ENCODE results near the gene CASTOR2.
"Not testable (repeated sequence)": the region's sequence is repeated elsewhere in the genome, so short reads cannot be mapped to it uniquely, and the experiment has no call there.

CASTOR2 gene

DNA sequence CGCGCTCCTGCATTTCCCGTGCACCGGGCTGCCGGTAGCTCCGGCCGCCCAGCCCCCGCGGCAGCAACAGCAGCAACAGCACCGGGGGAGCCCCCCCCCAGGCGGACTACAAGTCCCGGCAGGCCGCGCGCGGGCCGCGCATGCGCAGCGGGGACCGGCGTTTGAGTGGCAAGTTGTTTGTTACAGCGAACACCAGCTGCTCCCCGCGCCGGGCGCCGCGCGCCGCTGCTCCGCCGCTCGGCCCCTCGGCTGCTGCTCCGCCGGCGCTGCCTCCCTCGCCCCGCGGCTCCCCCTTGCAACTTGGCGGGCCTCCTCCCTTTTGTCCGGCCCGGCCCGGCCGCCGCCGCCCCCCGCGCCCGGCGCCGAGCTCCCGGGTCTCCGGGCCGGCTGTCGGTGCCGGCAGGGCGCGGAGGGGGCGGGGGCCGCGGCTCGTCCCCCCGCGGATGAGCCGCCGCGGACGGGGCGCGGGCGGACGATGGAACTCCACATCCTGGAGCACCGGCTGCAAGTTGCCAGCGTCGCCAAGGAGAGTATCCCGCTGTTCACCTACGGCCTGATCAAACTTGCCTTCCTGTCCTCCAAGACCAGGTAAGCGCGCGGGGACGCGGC is at the start of gene CASTOR2:
TSS of gene CASTOR2 (plus strand) at position 195 of the 609 bp plus-strand sequence. CDS start at position 476, 281 bp downstream.
- DNase-seq; in situ Hi-C loops (cut with MboI; ENCODE audit: low pct_unique_long_range_greater_than_20kb, low sequenced_read_pairs): not testable (repeated sequence)

DNA sequence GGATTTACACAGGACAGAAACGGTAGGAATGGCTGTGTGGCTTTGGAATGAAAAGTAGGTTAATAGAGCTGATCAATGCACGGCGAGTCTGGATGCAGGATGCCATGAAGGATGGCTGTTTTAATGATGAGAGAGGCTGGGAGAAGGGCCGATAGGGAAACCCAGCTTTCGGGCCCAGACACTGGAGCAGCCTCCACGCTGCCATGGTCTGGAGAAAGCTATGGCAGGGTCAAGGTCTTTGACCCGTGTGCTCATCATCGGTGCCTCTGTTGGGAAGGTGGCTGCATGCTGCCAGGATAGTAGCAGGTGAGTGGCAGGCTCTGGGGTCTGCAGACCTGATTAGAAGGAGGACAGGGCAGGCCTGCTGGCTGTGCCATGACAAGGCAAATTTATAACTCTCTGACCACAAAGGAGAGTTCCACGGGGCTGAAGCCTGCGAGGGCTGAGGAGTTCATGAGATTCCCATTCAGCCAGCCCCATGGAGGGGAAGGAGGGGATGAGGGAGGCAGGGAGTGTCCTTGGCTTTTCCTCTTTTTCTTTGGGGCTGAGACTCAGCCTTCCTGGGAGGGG is 42.1 kb upstream of the CASTOR2 start:
- in situ Hi-C loops (cut with MboI; ENCODE audit: low pct_unique_long_range_greater_than_20kb, low sequenced_read_pairs); DNase-seq: not testable (repeated sequence)

DNA sequence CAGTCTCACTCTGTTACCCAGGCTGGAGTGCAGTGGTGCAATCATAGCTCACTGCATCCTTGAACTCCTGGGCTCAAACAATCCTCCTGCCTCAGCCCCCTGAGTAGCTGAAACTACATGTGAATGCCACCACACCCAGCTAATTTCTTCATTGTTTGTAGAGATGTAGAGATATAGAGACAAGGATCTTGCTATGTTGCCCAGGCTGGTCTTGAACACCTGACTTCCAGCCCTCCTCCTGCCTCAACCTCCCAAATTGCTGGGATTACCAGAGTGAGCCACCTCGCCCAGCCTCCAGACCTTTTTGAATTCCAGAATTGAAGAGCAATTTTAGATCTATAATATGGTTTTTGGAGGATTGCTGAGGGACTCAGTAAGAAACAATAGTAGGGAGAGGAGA is 40.9 kb upstream of the CASTOR2 start:
- DNase-seq; in situ Hi-C loops (cut with MboI; ENCODE audit: low pct_unique_long_range_greater_than_20kb, low sequenced_read_pairs): not testable (repeated sequence)

DNA sequence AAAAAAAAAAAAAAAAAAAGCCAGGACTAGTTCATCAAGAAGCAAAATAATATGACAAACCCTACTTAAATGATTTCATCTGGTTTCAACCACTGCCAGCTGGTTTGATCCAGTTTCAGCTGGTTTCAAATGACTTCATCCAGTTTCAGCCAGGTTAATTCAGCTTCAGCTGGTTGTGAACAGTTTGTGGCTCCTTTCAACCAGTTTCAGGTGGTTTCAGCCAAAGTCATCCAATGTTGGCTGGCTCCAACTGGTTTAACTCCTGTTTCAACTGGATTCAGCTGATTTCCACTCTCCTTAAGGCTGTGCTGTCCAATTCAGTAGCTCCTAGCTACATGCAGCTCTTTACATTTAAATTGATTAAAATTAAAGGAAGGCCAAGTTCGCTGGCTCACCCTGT is 37.5 kb upstream of the CASTOR2 start:
- DNase-seq; in situ Hi-C loops (cut with MboI; ENCODE audit: low pct_unique_long_range_greater_than_20kb, low sequenced_read_pairs): not testable (repeated sequence)

DNA sequence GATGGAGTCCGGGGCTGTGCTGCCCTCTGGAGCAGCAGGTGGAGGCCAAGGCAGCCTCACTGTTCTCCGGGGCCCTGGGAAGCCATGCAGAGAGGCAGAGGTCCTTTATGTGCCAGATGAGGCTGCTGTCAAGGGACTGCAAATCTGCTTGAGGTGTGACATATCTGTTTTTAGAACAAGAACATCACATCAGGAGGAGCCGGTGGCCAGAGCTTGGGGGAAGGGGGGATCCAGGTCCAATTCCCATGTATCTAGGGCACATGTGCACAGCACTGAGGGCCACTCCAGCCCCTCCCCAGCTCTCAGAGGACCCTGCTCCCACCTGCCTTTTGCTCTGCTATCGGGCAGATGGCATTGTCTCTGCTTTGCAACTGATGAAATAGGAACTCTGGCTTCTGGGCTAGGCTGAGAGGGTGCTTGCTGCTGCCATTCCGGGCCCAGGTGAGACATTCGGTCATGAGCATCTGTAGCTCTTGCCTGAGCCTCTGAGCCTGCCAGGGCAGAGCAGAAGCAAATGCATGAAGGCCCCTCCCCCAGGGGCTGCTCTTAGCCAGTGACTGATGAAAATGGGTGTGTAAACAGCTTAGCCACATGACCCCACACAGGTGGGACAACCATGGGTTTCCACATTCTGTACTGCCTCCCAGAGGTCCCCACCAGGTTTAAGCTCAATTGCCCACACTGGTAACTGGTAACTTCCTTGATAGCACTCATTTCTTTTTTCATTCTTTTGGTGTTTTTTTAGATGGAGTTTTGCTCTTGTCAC is 32.8 kb upstream of the CASTOR2 start:
- DNase-seq; in situ Hi-C loops (cut with MboI; ENCODE audit: low pct_unique_long_range_greater_than_20kb, low sequenced_read_pairs): not testable (repeated sequence)

DNA sequence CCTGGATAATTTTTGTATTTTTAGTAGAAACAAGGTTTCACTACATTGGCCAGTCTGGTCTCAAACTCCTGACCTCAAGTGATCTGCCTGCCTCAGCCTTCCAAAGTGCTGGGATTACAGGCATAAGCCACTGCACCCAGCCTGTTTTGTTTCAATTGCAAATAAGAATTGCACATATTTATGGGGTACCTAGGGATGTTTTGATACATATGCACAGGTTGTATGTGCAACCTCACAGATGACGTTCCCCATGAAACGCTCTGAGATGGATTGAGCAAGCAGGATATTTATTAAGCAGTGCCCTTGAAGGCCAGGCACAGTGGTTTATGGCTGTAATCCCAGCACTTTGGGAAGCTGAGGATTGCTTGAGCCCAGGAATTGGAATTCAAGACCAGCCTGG is 25.1 kb upstream of the CASTOR2 start:
- in situ Hi-C loops (cut with MboI; ENCODE audit: low pct_unique_long_range_greater_than_20kb, low sequenced_read_pairs); DNase-seq: not testable (repeated sequence)

DNA sequence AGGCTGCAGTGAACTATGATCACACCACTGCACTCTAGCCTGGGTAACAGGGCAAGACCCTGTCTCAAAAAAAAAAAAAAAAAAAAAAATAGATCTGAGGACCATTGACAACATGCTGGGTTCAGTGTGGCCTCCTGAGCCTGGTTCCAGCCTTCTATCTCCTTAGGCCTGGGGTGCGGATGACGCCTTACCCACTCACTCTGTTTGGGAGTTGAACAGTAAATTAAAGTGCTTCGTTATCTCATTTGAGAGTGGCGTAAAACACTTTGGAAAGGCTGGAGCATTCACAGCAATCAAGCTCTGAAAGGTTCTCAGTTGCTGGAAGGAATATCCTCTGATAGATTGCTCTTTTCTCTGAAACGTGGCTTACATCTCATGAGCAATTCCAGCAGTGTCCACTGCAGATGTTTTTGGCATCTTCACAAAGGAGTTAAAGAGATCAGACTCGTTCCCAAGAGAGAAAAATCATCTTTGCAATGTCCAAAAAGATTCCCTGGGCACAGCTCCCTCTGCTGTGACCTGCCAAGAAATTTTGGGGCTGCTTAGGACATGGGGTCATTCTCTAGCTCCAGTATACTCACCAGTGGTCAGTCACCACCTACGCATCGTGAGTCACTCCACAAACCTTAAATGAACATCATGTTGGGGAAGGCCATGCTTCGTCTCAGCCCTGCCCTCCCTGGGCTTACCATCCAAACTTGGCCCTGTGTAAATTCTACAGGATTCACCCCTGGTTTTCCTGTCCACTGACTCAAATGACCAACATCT is 23.0 kb upstream of the CASTOR2 start:
- DNase-seq; in situ Hi-C loops (cut with MboI; ENCODE audit: low pct_unique_long_range_greater_than_20kb, low sequenced_read_pairs): not testable (repeated sequence)

DNA sequence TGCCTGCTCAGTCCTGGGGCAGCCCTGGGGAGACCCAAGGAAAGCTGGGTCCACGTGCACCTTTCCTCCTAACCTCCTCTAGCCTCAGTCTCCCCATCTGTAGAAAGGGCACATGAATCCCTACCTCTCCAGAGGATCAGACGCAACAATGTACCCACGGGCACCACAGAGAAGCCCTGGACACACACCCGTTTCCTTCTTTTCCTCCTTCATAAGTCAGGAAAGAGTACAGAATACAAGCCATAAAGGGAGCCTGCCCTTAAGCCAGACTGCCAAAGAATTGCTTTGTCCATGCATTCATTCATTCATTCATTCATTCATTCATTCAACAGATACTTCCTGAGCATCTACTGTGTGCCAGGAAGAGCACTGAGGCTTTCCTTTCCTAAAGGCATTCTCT is 20.6 kb upstream of the CASTOR2 start:
- in situ Hi-C loops (cut with MboI; ENCODE audit: low pct_unique_long_range_greater_than_20kb, low sequenced_read_pairs) = not testable (repeated sequence)

DNA sequence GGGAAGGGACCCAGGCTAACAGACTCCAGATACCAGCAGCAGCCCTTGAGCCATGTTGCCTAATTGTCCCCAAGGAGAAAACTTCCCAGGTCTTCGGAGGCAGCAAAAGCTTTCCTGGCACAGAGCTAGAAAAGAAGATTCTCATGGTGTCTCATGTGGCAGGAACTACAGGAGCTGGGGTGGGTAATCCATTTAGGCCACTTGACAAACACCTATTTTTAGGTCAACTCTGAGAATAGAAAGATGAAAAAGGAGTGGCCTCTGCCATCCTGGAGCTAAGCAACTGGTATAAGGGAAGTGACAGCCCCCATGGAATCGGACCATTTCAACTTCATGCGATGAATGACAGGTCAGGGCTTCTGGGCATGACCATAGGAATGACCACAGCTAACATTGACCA is 16.8 kb upstream of the CASTOR2 start:
- in situ Hi-C loops (cut with MboI; ENCODE audit: low pct_unique_long_range_greater_than_20kb, low sequenced_read_pairs); DNase-seq: not testable (repeated sequence)

More for the DNA sequence above, 20.6 kb upstream of the CASTOR2 start:
- DNase-seq = not testable (repeated sequence)

DNA sequence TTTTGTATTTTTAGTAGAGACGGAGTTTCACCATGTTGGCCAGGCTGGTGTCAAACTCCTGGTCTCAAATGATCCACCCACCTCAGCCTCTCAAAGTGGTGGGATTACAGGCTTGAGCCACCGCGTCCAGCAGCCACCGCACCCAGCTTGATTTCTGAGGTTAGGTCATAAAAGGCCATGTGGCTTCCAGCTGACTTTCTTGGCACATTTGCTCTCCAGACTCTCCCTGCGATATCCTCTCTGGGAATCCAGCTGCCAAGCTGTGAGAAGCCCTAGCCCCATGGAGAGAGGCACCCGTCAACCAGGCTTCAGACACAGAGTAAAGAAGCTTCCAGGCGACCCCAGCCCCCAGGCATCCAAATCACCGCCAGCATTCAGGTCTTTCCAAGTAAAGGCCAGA is 10.7 kb upstream of the CASTOR2 start:
- in situ Hi-C loops (cut with MboI; ENCODE audit: low pct_unique_long_range_greater_than_20kb, low sequenced_read_pairs); DNase-seq: not testable (repeated sequence)

DNA sequence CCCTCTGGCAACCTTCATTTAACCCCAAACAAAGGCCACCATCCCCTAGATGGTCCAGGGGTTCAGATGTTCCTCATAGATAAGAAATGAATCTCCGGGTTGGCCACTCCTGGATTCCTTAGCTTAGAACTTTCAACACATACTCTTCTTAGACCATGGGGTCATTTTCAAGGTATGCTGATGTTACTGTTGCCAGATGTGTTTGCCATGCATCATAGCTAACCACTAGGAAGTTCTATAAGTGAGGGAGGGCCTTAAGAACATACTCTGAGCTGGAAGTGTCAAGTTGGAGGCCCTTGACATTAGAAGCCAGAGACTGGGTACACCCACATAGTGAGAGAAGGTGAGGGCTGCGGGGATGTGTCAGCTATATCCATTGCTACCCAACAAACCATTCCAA is 6.2 kb upstream of the CASTOR2 start:
- in situ Hi-C loops (cut with MboI; ENCODE audit: low pct_unique_long_range_greater_than_20kb, low sequenced_read_pairs); DNase-seq: not testable (repeated sequence)

DNA sequence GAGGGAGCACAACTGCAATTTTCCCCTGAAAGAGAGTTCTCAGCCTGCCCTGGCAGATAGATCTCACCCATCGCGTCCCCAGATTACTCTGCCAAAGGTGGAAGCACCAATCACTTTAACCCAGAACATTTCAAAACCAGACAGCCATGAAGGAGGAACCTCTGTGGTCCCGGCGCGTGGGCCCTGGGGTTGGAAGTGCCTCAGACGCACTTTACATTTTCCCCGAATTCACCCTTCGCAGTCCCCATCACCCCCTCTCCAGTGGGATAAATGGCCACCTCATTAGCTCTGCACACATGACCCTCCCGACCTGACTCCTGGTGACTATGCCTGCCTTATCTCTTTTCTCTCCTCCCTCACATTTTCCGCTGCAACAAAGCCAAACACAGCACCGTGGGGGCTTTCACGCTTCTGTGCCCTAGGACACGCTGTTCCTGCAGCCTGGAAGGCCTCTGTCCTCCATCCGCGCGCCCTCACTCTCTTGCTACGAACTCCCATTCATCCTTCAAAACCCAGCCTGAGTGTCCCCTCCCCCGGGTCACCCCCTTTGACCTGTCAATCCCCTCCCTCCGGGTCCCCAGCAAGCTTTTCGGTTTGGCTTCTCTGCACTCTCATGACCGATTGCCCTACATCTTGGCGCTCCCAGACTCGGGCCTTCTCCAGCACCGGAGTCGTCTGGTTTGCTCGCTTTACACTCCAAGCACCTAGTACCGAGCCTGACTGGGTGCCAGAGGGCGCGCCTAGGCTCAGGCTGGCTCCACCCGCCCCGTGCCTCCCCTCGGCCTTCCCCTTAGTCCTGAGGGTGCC is 598 bp upstream of the CASTOR2 start:
- DNase-seq; in situ Hi-C loops (cut with MboI; ENCODE audit: low pct_unique_long_range_greater_than_20kb, low sequenced_read_pairs): not testable (repeated sequence)

DNA sequence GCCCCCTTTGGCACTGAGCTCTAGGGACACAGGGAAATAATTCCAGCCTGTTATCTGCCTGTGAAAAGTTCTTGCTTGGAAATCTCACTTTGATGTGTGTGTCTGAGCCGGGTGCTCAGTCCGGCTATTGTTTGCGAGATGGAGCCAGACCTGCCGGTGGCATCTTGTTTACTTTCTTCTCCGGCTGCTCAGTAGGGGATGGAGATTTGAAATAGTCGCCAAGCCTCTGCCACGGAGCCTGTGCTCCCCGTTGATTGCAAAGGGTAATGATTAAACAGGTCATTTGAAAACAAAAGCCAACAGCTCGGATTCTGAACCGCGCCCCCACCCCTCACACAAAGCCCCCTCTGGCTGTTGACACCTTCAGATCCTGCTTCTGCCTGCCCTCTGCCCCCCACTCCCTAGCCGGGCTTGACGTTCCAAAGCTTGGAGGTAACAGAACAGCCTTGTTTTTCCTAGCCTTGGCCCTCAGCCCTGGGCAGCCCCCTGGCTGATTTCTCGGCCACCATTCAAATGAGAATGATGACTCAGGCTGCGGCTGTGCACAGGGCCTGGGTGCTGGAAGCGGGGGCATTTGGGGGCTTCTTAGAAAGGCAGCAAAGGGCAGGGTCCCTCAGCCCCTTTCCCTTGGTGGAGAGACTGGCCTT is 1.8 kb downstream of the CASTOR2 start:
- DNase-seq; in situ Hi-C loops (cut with MboI; ENCODE audit: low pct_unique_long_range_greater_than_20kb, low sequenced_read_pairs): not testable (repeated sequence)

DNA sequence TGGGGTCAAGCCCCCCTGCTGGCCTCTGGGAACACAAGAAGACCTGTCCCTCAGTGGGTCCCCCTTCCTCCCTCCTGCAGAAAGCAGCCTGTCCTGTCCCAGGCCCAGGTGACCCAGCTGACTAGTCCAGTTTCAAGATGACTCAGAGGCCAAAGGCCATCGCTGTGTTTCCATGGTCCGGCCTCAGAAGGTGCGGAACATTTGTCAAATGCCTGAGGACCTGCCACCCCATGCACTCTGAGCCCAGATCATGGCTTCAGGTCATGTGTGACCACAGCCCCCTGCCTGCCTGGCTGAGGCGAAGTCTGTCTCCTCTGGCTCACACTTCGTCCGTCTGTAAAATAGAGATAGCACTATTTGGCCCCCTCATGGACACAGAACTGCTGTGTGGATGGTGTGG is 2.4 kb downstream of the CASTOR2 start:
- DNase-seq; in situ Hi-C loops (cut with MboI; ENCODE audit: low pct_unique_long_range_greater_than_20kb, low sequenced_read_pairs): not testable (repeated sequence)

DNA sequence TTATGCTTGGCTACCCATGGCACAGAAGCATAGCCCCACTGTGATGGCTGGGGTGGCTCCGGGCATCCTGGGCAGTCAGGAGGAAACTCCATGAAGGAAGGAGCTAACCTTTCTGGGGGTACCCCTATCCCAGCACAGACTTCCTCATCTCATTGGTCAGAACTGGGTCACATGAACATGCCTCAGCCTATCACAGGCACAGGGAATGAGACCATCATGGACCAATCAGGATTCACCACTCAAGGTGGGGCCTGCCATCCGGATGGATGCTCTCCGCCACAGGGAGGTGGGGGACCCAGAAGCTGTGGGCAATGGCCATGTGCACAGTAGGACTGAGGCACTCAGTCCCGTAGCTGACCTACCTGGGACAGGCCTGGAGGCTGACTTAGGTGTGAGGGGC is 6.9 kb downstream of the CASTOR2 start:
- in situ Hi-C loops (cut with MboI; ENCODE audit: low pct_unique_long_range_greater_than_20kb, low sequenced_read_pairs); DNase-seq: not testable (repeated sequence)

DNA sequence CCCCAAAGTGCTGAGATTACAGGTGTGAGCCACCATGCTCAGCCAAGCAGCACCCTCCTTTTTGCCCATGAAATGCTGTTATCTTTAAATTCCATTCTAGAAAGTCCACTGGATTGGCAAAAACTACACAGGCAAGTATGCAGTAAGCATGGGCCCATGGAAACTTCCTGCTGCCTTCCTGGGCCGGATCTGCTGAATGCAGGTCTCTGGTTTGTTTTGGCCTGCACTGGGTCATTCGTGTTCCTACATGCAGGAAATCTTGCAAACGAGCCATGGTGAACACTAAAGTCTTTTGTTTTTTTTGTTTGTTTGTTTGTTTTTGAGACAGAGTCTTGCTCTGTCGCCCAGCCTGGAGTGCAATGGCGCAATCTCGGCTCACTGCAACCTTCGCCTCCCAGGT is 7.9 kb downstream of the CASTOR2 start:
- DNase-seq; in situ Hi-C loops (cut with MboI; ENCODE audit: low pct_unique_long_range_greater_than_20kb, low sequenced_read_pairs): not testable (repeated sequence)

DNA sequence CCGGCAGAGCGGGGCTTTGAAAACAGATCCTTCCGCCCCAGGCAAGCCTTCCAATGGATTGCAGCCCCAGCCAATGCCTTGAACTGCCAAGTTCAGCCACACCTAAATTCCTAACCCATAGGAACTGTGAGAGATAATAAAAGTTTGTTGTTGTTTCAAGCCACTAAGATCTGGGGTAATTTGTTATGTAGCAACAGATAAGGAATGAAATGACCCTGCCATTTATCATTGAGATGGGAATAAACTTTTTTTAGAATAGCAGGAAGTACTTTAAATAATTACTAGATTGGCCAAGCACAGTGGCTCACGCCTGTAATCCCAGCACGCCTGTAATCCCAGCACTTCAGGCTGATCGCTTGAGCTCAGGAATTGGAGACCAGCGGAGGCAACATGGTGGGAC is 11.5 kb downstream of the CASTOR2 start:
- DNase-seq; in situ Hi-C loops (cut with MboI; ENCODE audit: low pct_unique_long_range_greater_than_20kb, low sequenced_read_pairs): not testable (repeated sequence)

DNA sequence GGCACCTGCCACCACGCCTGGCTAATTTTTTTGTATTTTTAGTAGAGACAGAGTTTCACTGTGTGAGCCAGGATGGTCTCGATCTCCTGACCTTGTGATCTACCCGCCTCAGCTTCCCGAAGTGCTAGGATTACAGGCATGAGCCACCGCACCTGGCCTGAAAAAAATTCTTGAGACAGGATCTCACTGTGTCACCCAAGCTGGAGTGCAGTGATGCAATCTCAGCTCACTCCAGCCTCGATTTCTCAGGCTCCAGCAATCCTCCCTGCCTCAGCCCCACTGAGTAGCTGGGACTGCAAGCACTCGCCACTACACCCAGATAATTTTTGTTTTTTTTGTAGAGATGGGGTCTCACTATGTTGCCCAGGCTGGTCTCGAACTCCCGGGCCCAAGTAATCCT is 13.0 kb downstream of the CASTOR2 start:
- DNase-seq; in situ Hi-C loops (cut with MboI; ENCODE audit: low pct_unique_long_range_greater_than_20kb, low sequenced_read_pairs): not testable (repeated sequence)
